Measurements from ENCODE around the gene TELO2. TPM values are rescaled to one million over a fixed set of nuclear protein-coding genes. Genes with fewer than 3 reads are reported as not detected.
A peak's percentile ranks its signal among the peaks of the same experiment; 100 is the strongest.

Gene TELO2
- total RNA-seq, 4 donors from 2014 or later = 4.9 to 59.1 (median 39.0) TPM

- intact Hi-C loops (cut with DNase I; ENCODE audit: low total_unique reads) = no loop called here
- H3K4me3 ChIP-seq = no peak overlapping the region
- H3K9me3 ChIP-seq = no peaks in the 10 kb centered on the region
- TF ChIP-seq POLR2A (IDR thresholded peaks at IDR 0.05) (no peak), CTCF (IDR thresholded peaks at IDR 0.05) (no peak)
- peak overlapping the region; percentile 73 to 77 for H3K27ac ChIP-seq
- no peaks in the 10 kb centered on the region for H3K36me3 ChIP-seq
- H3K4me1 ChIP-seq = peaks cover 0 to 28% of the 10 kb centered on the region in 2 donors
- DNase-seq = peak in 1 of 2 donors; percentile 67
- no peaks in the 10 kb centered on the region for H3K27me3 ChIP-seq
These were observed 52.2 kb downstream of the TELO2 start for GRCh38 chr16:1545044-1546040.

GRCh38 chr16:1546430-1546829 lies 53.3 kb downstream of the TELO2 start:
- no peaks in the 10 kb centered on the region for H3K27me3 ChIP-seq
- no peak overlapping the region for H3K4me3 ChIP-seq
- H3K9me3 ChIP-seq = no peaks in the 10 kb centered on the region
- intact Hi-C loops (cut with DNase I; ENCODE audit: low total_unique reads) = no loop called here
- H3K36me3 ChIP-seq = no peaks in the 10 kb centered on the region
- peaks cover 0 to 28% of the 10 kb centered on the region in 2 donors for H3K4me1 ChIP-seq
- no peak for DNase-seq
- TF ChIP-seq POLR2A (IDR thresholded peaks at IDR 0.05) (no peak), CTCF (IDR thresholded peaks at IDR 0.05) (no peak)
- H3K27ac ChIP-seq = peak overlapping the region in 1 of 2 donors; percentile 77

GRCh38 chr16:1548233-1548632 lies 55.1 kb downstream of the TELO2 start:
- Histone ChIP-seq H3K4me1 (peaks cover 0 to 21% of the 10 kb centered on the region in 2 donors), H3K36me3 (no peaks in the 10 kb centered on the region)
- intact Hi-C loops (cut with DNase I; ENCODE audit: low total_unique reads) = no loop called here

GRCh38 chr16:1548727-1549126 lies 55.6 kb downstream of the TELO2 start:
- H3K27me3 ChIP-seq = no peaks in the 10 kb centered on the region
- no peaks in the 10 kb centered on the region for H3K9me3 ChIP-seq
- H3K4me1 ChIP-seq = peaks cover 0 to 18% of the 10 kb centered on the region in 2 donors
- intact Hi-C loops (cut with DNase I; ENCODE audit: low total_unique reads) = no loop called here
- no peak for TF ChIP-seq POLR2A (IDR thresholded peaks at IDR 0.05)
- TF ChIP-seq CTCF (IDR thresholded peaks at IDR 0.05) = no peak
- no peak overlapping the region for H3K4me3 ChIP-seq
- peak overlapping the region; percentile 5 to 9 for H3K27ac ChIP-seq
- DNase-seq = no peak
- no peaks in the 10 kb centered on the region for H3K36me3 ChIP-seq

More at GRCh38 chr16:1548233-1548632, 55.1 kb downstream of the TELO2 start:
- H3K4me3 ChIP-seq = no peak overlapping the region
- H3K9me3 ChIP-seq = no peaks in the 10 kb centered on the region
- H3K27me3 ChIP-seq = no peaks in the 10 kb centered on the region
- no peak for DNase-seq
- TF ChIP-seq CTCF (IDR thresholded peaks at IDR 0.05) (no peak), POLR2A (IDR thresholded peaks at IDR 0.05) (no peak)
- peak overlapping the region; percentile 5 to 30 for H3K27ac ChIP-seq

GRCh38 chr16:1550069-1550468 lies 56.9 kb downstream of the TELO2 start:
- TF ChIP-seq POLR2A (IDR thresholded peaks at IDR 0.05) = no peak
- no peak for TF ChIP-seq CTCF (IDR thresholded peaks at IDR 0.05)
- peak overlapping the region; percentile 8 to 33 for H3K27ac ChIP-seq
- intact Hi-C loops (cut with DNase I; ENCODE audit: low total_unique reads) = no loop called here
- no peaks in the 10 kb centered on the region for H3K36me3 ChIP-seq
- no peak for DNase-seq
- no peak overlapping the region for H3K4me3 ChIP-seq
- H3K27me3 ChIP-seq = no peaks in the 10 kb centered on the region
- peaks cover 0 to 10% of the 10 kb centered on the region in 2 donors for H3K4me1 ChIP-seq
- H3K9me3 ChIP-seq = no peaks in the 10 kb centered on the region

All from uterus (tissue), 4 donors.